HG03442 (cell line): ENCODE measurements around the gene SAMHD1.
"Not testable (repeated sequence)": the region's sequence is repeated elsewhere in the genome, so short reads cannot be mapped to it uniquely, and the experiment has no call there.

Experiments
- ATAC-seq: cut with Tn5 transposase; IDR thresholded peaks from one replicate; pipeline ENCODE4 v1.9.1; 2021; ENCODE audit warnings: mild to moderate bottlenecking, moderate library complexity; ENCODE audit not compliant: unreplicated experiment

Gene SAMHD1

DNA sequence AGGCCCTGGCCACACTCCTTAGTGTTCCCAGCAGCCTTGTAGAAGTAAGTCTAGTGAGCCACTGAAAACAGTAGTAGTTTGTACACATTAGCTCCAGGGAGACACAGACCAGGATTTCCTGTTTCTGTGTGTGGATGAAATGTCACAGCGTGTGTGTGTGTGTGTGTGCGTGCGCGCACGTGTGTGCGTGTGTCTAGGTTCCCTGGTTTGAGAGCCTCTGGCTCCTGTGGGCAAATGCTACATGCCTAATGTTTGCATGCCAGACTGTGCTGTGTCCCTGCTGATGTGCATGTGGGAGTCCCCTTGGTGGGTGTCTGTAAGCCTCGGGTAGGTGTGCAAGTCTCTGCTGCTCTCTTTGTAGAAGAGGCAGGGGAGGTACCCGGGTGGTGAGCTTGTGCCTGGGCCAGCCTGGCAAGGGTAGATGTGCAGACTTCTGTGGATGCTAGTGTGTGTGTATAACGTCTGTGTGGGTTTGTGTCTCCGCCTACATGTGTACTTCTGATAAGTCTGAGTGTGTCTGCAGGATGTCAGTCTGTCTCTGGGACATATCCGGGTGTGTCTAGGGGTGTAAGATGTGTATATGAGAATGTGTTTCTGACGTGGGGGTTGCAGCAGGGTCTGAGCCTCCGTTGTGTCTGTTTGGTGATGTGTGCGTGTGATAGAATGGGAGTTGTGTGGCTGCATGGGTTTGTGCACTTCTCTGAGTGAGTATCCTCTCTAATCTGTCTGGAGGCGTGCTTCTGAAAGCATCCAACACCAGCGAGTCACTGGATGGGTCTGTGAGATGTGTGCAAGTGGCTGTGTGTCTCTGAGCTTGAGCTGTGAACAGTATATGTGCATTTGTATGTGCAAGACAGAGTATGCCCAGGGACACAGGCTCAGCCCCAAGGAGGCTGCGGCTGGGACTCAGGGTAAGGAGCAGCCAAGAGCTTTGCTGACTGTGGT is 94.5 kb downstream of the SAMHD1 start:
- ATAC-seq: no peak

DNA sequence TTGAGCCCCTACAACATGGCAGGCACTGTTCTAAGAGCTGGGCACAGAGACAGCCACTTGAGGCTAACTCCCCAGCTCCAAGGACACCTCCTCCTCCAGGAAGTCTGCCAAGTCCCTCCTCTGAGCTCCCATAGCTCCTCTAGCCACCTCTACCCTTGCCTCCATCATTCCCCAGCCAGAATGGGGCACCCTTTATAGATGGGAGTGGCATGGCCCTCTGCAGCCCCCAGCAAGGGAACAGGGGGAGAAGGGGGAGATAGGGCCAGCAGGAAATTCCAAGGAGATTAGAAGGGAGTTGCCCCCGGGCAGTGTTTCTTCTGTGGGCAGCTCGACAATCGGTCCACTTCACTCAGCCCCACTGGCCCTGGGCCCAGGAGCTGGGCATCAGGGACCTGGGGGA is 95.3 kb downstream of the SAMHD1 start:
- no peak for ATAC-seq

DNA sequence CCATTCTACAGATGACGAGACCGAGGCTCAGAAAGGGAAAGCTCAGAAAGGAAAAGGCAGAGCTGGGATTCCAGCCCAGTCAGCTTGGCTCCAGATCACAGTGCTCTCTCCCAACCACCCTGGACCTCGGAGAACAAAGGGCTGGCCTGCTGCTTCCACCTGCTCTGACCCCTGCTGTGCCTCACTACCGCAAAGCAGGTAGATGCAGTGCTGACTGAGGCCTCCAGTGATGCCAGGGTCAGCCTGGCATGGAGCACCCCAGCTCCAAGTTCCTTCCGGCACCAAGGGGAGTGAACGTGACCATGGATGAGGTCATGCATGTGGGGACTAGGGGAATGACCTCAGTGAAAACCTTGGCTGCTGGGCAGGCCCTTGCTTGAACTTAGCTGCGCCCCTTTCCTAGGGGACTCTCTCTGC is 96.3 kb downstream of the SAMHD1 start:
- ATAC-seq: no peak

DNA sequence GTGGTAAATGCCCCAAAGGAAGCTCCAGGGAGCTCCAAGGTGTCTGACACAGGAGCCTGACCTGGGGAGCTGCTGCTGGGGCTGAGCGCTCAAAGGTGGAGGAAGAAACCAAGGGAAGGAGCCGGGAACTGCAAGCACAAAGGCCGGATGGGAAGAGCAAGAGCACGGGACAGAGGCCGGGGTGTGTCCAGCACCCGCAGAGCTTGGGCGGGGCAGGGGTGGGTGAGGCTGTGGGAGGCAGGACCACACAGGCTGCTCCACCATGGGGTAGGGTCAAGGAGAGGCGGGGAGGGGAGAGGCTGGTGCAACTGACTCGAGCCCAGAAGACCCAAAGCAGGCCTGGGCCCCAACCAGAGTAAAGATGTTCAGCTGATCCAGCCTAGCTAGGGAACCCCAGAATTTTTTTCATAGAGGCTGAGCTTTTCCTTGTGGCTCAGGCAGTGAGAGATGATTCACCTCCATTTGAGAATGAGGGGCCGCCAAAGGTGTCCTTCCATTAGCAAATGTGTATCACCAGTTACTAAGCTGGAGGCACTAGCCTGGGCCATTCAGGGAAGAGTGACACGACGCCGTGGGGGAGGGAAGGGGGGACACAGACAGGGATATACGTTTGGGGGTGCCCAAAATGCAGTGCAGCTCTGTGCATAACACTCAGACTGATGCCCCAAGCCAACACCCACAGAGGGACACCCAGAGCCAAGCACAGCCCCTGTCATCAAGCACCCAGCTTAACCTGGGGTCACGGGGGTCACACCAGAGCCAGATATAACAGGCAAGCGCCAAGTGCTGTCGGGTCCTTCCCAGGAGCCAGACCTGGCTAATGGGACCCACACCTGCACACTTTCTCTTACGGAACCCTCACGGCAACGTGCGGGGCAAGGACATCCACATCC is 96.9 kb downstream of the SAMHD1 start:
- ATAC-seq: no peak

DNA sequence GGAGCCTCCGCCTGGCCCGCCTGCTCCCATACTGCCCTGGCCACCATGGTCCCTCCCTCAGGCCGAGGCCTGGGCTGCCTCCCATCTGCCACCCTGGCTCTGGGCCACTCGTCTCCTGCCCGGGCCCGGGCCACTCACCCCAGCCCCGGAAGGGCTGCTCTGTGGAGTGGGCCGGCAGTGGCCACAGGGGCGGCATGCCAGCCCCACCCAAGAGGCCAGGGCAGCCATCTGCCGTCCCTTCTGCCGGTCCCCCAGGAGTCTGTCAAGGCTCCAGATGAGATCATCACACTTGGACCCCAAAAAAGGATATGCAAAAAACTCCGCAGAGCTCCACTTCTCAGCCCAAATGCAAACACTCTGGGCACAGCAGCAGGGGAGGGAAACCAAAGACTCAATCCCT is 99.3 kb downstream of the SAMHD1 start:
- ATAC-seq: no peak

DNA sequence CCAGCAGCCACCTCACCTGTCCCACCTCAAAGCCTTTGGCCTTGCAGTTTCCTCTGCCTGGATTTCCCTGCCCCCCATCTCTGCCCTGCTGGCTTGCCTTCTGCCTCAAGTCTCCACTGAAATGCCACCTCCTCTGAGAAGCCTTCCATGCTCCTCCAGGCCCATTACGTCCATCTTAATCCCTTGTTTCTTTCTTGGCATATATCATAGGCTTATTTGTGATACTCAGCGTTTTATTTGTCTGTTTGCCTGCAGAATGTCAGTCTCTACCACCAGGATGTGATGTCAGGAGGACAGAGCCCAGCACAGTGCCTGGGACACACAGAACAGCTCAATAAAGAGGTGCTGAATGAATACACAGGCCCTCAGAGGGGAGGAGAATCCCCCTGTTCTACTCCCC is 100.0 kb downstream of the SAMHD1 start:
- no peak for ATAC-seq

DNA sequence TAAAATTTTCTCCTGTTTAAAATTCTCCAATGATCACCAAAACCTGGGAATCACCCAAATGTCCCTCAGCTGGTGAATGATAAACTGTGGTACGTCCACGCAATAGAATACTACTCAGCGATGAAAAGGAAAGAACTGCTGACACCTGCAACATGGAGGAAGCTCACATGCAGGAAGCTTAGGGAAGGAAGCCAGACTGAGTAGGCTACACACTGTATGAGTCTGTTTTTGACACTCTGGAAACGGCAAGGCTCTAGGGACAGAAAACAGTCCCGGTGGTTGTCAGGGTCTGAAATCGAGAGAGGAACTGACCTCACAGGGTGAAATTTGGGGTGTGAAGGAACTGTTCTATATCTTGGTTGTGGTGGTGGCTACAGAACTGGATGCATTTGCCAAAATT is 100.7 kb downstream of the SAMHD1 start:
- no peak for ATAC-seq

DNA sequence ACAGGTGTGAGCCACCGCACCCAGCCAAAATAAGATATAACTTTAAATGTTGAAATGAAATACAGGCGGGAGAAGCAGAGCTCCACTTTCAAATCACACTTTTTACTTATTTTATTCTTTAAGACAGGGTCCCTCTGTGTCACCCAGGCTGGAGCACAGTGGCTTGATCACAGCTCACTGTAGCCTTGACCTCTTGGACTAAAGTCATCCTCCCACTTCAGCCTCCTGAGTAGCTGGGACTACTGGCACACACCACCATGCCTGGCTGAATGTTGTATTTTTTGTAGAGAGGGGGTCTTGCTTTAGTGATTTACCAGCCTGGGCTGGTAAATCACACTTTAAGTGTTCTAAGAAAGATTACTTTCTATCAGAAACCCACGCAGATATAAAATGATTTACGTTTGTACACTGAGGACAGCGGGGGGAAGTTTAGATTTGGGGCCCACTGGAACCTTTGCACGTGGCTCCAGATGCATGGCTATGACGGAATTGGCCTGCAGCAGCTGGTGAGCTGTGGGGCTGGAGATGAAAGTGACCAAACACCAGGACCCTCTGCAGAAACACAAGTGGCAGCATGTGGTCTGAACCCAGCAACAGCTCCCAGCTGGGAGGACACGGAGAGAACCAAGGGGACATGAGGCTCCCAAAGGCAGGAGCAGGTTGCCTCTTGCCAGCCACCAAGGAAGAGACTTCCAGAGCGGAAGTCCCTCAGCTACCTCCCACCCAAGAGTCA is 102.0 kb downstream of the SAMHD1 start:
- no peak for ATAC-seq

DNA sequence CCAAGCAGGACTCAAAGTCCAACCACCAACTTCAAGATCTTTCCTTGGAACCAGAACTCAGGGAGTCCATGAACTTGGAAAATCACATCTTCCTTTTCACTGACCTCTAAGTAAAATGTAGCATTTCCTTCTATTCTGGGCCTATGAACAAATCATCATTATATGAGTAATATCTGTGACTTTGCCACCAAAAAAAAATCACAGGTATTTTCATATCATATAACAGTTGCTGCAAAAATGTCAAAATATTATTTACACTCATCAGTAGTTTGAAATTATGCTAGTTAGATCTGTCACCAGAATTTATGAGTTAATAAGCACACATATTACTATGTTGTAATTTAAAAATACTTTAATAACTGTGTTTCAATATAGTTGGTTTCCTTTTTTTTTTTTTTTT is 102.8 kb downstream of the SAMHD1 start:
- ATAC-seq: no peak

DNA sequence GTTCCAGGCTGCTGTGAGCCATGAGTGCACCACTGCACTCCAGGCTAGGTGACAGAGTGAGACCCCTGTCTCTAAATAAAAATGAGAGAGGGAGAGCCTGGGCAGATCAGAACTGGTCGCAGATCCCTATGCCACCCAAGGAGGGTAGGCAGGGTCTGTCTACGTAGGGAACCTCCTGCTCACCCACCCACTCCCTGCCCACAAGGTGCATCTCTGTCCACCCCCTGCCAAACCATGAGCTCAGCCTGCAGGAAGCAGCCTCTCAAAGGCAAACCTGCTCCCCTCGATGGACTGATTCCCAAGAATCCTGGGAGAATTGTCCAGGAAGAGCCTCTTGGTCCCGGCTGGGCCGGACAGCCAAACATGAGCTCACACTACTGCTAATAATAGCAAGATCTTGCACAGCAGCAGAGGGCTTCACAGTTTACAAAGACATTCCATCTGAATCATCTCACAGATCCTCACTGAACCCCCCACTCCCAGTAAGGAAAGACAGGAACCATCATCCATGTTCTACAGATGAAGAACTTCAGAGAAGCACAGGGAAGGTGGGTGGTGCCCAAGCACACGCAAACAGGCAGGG is 103.3 kb downstream of the SAMHD1 start:
- ATAC-seq: no peak

DNA sequence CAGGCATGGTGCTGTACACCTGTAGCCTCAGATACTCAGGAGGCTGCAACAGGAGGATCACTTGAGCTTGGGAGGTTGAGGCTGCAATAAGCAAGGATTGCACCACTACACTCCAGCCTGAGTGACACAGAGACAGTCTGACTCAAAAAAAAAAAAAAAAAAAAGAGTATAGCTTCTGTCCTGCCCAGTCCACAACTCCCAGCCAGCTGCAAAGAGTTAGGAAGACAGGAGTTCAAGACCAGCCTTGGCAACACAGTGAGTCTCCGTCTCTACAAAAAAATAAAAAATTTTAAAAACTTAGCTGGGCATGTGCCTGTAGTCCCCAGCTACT is 103.8 kb downstream of the SAMHD1 start:
- no peak for ATAC-seq

DNA sequence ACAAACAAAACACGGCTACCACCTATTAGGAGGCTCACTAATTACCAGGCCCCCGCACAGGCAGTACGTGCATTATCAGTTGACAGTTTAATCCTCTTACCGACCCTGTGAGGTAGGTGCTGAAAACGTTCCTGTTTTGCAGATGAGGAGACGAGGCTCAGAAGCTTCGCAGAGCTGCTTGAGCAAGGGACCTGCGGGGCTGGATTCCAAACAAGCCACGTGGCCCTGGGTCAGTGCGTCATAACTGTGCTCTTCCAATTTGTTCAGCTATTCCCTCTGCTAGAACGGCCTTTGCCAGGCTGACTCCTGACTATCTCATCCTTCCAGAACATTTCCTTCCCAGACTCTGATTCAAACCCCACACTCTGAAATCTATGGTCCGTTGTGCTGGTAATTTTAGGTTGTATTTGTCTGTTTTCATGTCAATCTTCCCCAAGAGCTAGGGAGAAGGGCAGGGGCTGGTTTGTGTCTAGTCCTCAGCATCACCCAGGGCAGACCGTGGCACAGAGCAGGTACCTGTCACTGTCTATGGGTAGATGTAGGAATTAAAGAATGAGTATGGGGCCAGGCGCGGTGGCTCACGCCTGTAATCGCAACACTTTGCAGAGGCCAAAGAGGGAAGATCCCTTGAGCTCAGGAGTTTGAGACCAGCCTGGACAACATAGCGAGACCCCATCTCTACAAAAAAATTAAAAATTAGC is 104.3 kb downstream of the SAMHD1 start:
- no peak for ATAC-seq

DNA sequence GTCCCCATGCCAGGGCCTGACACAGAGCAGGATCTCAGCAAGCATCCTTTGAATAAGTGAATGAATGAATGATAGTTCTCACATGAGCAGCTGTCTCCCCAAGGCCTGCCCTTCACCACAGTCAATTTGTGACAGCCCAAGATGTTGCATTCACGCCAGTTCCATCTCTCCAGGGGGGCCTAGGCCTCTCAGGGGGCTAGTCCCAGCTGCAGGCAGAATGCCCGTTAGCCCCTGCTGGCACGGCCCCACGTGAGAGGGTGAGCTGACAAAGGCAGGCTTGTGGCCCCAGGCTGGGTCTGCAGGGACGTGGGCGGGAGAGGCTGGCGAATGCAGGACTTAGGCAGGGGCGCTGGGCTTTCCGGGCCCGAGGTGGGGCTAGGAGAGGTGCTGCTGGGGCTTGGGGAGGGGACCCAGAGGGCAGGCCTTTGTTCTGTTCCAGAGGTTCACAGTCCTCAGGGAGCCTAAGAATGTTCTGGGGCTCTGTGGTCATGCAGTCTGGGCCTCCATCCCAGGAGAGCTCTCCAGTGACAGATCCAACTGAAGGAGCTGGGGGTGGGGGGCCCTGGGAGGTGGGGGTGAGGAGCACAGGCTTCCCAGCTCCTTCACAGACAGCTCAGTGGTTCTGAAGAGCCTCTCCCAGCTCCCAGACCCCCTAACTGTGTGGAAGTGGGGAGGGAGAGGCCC is 106.1 kb downstream of the SAMHD1 start:
- ATAC-seq: no peak

DNA sequence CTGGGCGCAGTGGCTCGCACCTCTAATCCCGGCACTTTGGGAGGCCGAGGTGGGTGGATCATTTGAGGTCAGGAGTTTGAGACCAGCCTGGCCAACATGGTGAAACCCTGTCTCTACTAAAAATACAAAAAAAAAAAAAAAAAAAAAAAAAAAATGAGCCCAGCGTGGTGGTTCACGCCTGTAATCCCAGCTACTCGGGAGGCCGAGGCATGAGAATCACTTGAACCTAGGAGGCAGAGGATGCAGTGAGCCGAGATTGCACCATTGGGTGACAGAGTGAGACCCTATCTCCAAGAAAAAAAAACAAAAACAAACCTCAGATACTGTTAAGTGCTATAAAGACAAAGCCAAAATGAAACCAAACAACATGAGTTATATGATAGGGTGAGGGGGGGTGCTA is 110.5 kb downstream of the SAMHD1 start:
- ATAC-seq: not testable (repeated sequence)
